Peyer's patch (tissue), 4 donors: Measurements from ENCODE around the gene ATP6V0D1. TPM values are rescaled to one million over a fixed set of nuclear protein-coding genes. Genes with fewer than 3 reads are reported as not detected.
A peak's percentile ranks its signal among the peaks of the same experiment; 100 is the strongest.

Source experiments
- DNase-seq, 3 donors: peaks; one replicate each; pipeline ENCODE4 v3.0.0-alpha.2; 2017 to 2019
- H3K27ac ChIP-seq, 4 donors: fragments of 200-600 bp; sonication (generic); one replicate each; pipeline ENCODE4 v1.5.1; 2016 to 2019
- H3K27me3 ChIP-seq, 2 donors: fragments of 200-600 bp; sonication (generic); one replicate each; pipeline ENCODE4 v1.5.1; 2019
- H3K36me3 ChIP-seq, 3 donors: fragments of 200-600 bp; sonication (generic); one replicate each; pipeline ENCODE4 v1.5.1; 2016 to 2019
- H3K4me1 ChIP-seq, 4 donors: fragments of 200-600 bp; sonication (generic); one replicate each; pipeline ENCODE4 v1.5.1; 2016 to 2019
- H3K4me3 ChIP-seq, 4 donors: fragments of 200-600 bp; sonication (generic); 1 replicate in 3 of 4; 2 replicates in 1 of 4; pipeline ENCODE4 v1.5.1; 2016 to 2019; ENCODE audit warnings: mild to moderate bottlenecking in 1 of 4
- H3K9me3 ChIP-seq, 4 donors: fragments of 200-600 bp; sonication (generic); one replicate each; pipeline ENCODE4 v1.5.1; 2016 to 2019; ENCODE audit warnings: mild to moderate bottlenecking in 1 of 4
- POLR2A ChIP-seq, 2 donors: fragments of 450-650 bp; IDR thresholded peaks; one replicate each; pipeline ENCODE4 v1.5.1; 2017; ENCODE audit warnings: antibody characterized with exemption in 2 of 2, mild to moderate bottlenecking in 2 of 2, moderate library complexity in 2 of 2
- total RNA-seq, 4 donors: library from RNA; depleted of rRNA; stranded (reverse); fragments of >200 nt; gene quantifications; one replicate each; pipeline ENCODE4 v1.1.0, GENCODE V29; 2016
- TF ChIP-seq, protein P1 (sequence below), 6 experiments: fragments of 450-650 bp in 4 of 6; fragments of 200-600 bp in 2 of 6; sonication (generic) in 1 of 6; IDR thresholded peaks; one replicate each; pipeline ENCODE4 v1.5.1; 2017 to 2019; ENCODE audit warnings: antibody characterized with exemption in 6 of 6, mild to moderate bottlenecking in 3 of 6, moderate library complexity in 1 of 6

Gene ATP6V0D1
- total RNA-seq, 4 donors from 2014 or later, result 131 to 223 (median 202) TPM

DNA sequence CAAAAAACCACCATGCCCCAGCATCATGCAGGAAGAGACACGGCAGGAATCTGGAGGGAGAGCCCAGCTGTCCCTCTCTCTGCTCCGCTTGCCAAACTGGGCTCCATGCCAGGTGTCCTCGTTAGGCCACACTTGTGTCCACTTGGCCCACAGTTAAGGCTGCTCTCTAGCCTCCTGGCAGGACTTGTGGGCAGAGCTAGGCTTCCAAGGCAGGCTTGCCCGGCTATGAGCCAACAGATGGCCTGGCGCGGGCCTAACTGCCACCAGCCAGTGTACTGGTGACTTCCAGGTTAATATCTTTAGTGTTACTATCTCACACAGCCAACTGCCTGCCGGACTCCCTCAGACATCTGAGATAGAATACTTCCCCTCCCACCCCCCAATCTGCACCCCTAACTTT, 10.6 kb downstream of the ATP6V0D1 start:
- Histone ChIP-seq H3K4me1 (peaks cover 0 to 25% (median 2%) of the 10 kb centered on the region in 4 donors), H3K36me3 (peaks cover 0 to under 1% (median 0%) of the 10 kb centered on the region in 3 donors), H3K27me3 (no peaks in the 10 kb centered on the region), H3K27ac (peak overlapping the region in 1 of 4 donors; percentile 13), H3K4me3 (no peak overlapping the region), H3K9me3 (no peaks in the 10 kb centered on the region)
- DNase-seq, result peak in 2 of 3 donors; percentile 29 to 60
- TF ChIP-seq, protein P1, sequence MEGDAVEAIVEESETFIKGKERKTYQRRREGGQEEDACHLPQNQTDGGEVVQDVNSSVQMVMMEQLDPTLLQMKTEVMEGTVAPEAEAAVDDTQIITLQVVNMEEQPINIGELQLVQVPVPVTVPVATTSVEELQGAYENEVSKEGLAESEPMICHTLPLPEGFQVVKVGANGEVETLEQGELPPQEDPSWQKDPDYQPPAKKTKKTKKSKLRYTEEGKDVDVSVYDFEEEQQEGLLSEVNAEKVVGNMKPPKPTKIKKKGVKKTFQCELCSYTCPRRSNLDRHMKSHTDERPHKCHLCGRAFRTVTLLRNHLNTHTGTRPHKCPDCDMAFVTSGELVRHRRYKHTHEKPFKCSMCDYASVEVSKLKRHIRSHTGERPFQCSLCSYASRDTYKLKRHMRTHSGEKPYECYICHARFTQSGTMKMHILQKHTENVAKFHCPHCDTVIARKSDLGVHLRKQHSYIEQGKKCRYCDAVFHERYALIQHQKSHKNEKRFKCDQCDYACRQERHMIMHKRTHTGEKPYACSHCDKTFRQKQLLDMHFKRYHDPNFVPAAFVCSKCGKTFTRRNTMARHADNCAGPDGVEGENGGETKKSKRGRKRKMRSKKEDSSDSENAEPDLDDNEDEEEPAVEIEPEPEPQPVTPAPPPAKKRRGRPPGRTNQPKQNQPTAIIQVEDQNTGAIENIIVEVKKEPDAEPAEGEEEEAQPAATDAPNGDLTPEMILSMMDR (IDR thresholded peaks at IDR 0.05), result no peak
- TF ChIP-seq POLR2A (IDR thresholded peaks at IDR 0.05), result no peak

DNA sequence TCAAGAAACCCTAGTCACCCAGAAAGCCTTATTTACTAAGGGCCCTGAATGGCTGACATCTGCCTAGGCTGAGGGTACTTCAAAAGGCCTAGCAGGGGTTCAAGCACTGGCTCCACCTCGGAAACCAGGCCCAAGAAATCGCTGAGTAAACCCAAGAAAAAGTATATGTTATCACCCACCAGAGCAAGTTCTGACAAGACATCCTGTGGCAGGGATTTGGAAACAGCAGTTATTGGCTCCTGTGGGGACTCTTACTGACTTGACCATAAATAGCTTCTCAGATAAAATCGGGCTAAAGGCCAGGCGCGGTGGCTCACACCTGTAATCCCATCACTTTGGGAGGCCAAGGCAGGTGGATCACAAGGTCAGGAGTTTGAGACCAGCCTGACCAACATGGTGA, 12.2 kb downstream of the ATP6V0D1 start:
- Histone ChIP-seq H3K27me3 (no peaks in the 10 kb centered on the region), H3K4me3 (no peak overlapping the region), H3K27ac (no peak overlapping the region), H3K4me1 (peaks cover under 1 to 36% (median 5%) of the 10 kb centered on the region in 4 donors), H3K36me3 (no peaks in the 10 kb centered on the region), H3K9me3 (no peaks in the 10 kb centered on the region)
- TF ChIP-seq, protein P1 (IDR thresholded peaks at IDR 0.05), result no peak
- TF ChIP-seq POLR2A (IDR thresholded peaks at IDR 0.05), result no peak
- no peak for DNase-seq

DNA sequence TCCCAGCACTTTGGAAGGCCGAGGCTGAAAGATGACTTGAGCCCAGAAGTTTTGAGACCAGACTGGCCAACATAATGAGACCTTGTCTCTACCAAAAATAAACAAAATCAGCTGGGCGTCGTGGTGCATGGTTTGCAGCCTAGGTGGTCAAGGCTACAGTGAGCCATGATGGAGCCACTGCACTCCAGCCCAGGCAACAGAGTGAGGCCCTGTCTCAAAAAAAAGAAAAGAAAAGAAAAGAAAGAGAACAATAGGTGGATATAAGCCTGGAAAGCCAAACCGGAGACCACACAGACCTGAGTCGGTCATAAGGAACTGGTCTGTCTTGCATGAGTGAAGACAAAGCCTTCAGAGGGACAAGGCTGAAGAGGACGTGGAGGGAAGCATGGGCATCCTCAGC, 14.4 kb downstream of the ATP6V0D1 start:
- H3K4me3 ChIP-seq, result no peak overlapping the region
- H3K36me3 ChIP-seq, result no peaks in the 10 kb centered on the region
- no peaks in the 10 kb centered on the region for H3K27me3 ChIP-seq
- H3K9me3 ChIP-seq, result no peaks in the 10 kb centered on the region
- TF ChIP-seq POLR2A (IDR thresholded peaks at IDR 0.05), result no peak
- TF ChIP-seq, protein P1 (IDR thresholded peaks at IDR 0.05), result no peak
- no peak for DNase-seq
- no peak overlapping the region for H3K27ac ChIP-seq
- peaks cover 3 to 54% (median 6%) of the 10 kb centered on the region in 4 donors for H3K4me1 ChIP-seq

DNA sequence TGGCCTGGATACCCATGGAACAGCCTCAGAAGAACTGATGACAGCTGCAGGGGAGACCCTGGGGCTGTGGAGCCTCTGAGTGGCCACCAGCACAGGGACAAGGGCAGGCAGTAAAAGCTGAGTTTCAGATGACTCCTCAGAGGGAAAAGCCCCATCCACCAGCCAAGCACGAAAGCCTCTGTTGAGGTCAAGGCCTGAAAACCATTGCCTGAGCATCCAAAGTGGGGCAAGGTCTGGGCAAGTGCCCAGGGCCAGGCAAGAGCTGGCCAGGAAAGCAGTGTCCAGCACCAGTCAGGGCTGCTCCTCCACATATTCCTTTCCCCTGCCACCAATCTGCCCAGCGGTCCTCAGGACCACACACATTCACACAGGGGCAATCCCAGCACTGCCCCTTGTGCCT, 16.4 kb downstream of the ATP6V0D1 start:
- Histone ChIP-seq H3K27ac (peak overlapping the region in 3 of 4 donors; percentile 21 to 94 (median 91)), H3K4me3 (no peak overlapping the region), H3K4me1 (peaks cover 3 to 63% (median 25%) of the 10 kb centered on the region in 4 donors), H3K9me3 (no peaks in the 10 kb centered on the region), H3K36me3 (no peaks in the 10 kb centered on the region), H3K27me3 (no peaks in the 10 kb centered on the region)
- TF ChIP-seq, protein P1 (IDR thresholded peaks at IDR 0.05), result no peak
- no peak for TF ChIP-seq POLR2A (IDR thresholded peaks at IDR 0.05)
- DNase-seq, result no peak

DNA sequence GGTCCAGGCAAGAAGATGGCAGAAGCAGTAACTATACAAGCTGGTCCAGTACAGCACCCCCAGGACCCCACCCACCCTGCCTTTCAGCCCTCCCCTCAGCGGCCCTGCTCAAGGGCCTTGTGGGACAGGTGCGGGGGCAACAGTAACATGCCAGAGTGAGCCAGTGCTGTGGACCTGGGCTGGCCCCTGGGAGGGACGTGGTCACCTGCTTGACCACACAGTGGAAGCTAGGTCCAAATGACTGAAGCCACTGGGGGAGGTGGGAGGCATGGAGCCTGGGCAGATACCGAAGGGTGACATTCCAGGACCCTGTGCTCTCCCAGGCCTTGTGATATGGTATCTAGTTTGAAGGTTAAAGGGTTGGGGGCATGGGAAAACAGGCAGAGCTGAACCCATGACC, 17.3 kb downstream of the ATP6V0D1 start:
- Histone ChIP-seq H3K9me3 (no peaks in the 10 kb centered on the region), H3K4me1 (peaks cover 3 to 71% (median 29%) of the 10 kb centered on the region in 4 donors), H3K4me3 (no peak overlapping the region), H3K36me3 (no peaks in the 10 kb centered on the region), H3K27ac (peak overlapping the region in 3 of 4 donors; percentile 91 to 99 (median 94)), H3K27me3 (no peaks in the 10 kb centered on the region)
- TF ChIP-seq, protein P1 (IDR thresholded peaks at IDR 0.05), result no peak
- no peak for TF ChIP-seq POLR2A (IDR thresholded peaks at IDR 0.05)
- DNase-seq, result no peak

DNA sequence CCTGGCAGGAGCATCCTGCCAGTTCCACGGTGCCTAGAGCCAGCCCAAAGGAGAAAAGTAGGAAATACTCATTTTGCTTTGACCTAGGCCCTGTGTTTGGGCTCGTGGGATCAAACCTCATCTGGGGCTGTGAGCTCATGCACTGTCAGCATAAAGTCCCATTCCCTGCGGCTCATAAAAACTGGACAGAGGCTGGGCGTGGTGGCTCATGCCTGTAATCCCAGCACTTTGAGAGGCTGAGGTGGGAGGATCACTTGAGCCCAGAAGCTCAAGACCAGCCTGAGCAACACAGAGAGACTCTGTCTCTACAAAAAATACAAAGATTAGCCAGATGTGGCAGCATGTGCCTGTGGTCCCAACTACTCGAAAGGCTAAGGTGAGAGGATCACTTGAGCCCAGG, 17.9 kb downstream of the ATP6V0D1 start:
- peak in 2 of 3 donors; percentile 79 to 88 for DNase-seq
- Histone ChIP-seq H3K9me3 (no peaks in the 10 kb centered on the region), H3K4me1 (peaks cover 6 to 78% (median 31%) of the 10 kb centered on the region in 4 donors), H3K4me3 (peak overlapping the region in 1 of 4 donors; percentile 9), H3K27ac (peak overlapping the region in 3 of 4 donors; percentile 91 to 99 (median 94)), H3K27me3 (no peaks in the 10 kb centered on the region), H3K36me3 (no peaks in the 10 kb centered on the region)
- peak; percentile 75 to 92 for TF ChIP-seq POLR2A (IDR thresholded peaks at IDR 0.05)
- TF ChIP-seq, protein P1 (IDR thresholded peaks at IDR 0.05), result no peak
